ENCODE data around the gene GPA33.
A peak's percentile ranks its signal among the peaks of the same experiment; 100 is the strongest.

The GPA33 gene

DNA sequence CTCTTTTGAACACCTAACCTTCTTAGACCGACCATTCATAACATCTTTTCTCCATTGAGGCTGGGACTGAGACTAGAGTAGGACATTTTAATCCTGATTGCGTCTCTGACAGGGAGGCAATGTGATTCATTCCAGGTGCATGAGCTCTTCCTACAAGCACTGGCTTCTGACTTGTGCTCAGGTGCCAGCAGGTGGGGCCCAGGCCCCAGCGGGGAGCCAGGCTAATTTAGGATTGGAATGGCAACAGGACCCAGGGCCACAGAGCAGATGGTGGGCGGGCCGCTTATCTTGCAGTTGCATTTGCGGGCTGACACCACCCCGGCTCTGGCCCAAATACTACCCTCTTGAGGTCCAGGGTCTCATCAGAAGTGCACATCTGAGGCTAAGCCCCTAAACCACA, 4.1 kb downstream of the GPA33 start:
- no peak for DNase-seq (ENCODE audit: low read depth)

DNA sequence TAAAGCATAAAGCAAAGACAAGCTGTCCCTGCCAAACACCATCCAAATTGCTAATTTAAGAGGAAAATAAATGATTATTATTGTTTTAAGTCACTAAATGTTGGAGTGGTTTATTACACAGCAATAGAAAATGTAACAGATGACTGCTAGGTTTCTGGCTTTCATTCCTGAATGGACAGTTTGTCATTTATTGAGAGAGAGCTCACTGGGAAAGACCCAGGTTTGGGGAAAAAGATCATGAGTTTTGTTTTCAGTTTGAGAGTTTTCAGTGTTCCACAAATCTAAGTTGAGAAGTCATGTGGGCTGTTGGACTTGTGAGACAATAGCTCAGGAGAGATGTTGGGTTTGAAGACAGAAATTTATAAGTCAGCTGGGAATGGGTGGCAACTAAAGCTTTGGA, 5.4 kb downstream of the GPA33 start:
- DNase-seq (ENCODE audit: low read depth): no peak

DNA sequence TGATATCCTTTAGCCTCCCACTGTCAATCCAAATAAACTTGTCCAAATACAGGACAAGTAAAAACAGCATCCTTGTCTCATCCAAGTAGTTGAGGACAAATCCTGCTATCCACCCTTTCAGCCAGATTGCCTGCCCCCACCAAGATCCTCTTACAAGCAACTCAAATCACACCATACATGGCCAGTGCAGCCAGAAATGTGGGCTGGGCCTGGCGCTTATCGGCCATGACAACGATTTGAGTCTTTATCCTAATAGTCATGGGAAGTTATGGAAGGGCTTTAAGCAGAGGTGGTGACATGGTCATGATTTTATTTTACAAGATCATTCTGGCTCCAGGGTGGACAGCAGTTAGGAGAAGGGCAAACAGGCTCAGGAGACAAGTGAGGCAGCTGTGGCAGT, 6.3 kb downstream of the GPA33 start:
- no peak for DNase-seq (ENCODE audit: low read depth)

DNA sequence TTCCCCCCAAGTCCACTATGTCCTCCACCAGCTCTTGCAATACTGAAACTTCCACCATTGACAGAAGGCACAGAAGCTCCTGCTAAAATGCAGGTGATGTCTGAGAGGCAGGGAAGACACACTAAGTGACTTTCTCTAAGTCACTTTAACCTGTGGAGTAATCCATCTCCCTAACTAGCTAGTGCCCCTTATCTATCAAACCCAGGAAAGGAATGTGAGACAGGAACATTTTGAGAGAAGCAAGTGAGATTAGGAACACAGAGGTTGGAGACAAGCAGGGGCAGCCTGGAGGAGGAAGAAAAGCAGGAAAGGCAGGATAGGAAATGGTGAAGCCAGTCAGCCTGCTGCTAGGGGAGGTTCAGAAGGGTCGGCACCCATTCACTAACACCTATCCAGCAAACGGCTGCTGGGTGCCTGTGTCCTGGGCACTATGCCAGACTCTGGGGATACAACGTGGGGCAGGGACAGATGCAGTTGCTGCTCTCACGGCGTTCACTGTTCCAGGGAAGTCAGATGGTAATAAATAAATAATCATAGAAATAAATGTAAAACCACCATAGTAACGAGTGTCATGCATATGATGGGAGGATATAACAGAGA, 7.0 kb downstream of the GPA33 start:
- DNase-seq (ENCODE audit: low read depth): no peak

DNA sequence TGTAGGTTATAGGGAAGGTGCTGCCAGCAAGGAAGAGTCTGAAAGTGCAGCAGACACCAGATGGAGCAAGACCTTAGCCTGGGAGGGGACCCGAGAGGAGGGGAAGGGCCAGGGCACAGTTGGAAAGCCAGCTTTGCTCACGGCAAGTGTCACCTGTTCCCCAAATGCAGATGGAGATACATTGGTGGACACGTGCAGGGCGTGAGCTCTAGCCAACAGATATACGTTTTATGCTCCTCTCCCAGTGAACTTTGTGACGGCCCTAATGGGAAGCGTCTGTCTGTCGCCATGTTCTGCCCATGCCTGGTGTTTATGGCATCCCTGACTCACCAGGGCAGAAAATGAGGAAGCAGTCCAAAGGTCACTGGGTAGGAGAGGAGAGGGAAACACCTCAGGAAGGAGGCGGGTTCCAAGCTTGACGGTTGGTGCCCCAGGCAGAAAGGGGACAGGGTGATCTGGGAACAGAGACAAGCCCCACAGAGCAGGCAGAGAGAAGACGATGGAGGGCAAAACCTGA, 7.6 kb downstream of the GPA33 start:
- no peak for DNase-seq (ENCODE audit: low read depth)

DNA sequence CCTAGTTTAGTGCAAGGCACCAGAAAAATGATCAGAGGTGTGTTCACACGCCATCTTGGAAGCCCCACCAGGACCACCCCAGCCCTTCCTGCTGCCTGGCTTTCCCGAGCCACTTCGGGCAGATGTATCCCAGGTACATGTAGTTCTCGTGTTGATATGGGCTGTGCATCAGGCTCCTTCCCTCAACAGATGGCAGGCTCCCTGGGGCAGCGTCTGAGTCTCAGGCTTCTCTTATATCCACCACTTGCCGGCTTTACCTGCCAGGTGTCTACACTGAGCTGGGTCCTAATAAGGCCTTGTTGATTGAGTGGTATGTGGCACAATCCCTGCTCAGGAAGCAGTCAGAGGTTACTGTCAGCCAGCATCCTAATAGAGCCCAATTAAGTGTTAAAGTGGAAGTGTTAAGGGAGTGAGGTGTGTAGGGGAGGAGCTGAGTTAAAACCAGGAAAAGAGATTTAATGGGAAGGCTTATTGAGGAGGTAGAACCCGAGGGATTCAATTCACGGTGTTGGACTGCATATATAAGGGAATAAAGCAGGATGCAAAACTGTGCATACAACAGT, 8.5 kb downstream of the GPA33 start:
- DNase-seq (ENCODE audit: low read depth): no peak

DNA sequence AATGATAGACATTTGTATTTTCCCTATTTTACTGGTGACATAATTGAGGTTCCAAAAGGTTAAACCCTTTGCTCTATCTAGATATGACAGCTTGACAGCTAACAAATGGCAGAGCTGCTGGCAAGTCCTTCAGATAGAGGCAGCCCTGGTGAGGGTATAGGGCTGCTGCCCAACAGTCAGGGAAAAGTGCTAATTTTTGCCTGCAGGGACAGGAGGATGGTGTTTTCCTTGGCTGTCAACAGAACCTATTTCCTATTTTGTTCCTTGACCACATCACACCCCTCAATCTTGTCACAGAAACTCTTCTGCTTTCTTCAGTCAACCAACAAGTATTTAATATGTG, 12.3 kb downstream of the GPA33 start:
- no peak for DNase-seq (ENCODE audit: low read depth)

DNA sequence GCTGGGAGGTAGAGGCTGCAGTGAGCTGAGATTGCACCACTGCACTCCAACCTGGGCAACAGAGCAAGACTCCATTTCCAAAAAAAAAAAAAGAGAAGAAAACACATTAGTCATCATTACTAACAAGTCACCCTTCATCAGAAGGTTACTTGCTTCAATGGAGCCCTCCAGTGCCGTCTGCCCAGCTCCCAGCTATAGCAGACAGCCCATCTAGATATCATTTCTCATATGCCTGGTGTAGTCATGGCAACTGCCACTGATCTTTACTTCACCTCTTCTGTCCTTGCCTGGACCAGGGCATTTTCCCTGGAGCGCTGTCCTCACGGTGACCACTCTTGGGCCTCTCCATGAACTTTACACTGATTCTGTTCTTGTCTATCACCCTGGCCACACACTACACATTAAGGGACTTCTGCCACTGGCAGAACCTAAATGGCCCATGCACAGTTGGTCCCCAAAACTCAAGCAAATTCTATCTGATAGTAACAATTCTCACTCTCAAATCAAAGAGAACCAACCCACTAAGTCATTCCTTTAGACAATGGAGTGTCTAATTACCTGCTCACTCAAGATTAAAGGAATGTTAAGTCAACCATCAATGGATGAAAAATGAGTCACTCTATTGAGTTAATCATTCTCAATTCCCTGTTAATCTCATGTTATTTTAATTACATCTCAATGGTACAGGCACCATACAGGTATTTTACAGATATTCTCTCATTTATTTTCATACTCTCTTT, 12.9 kb downstream of the GPA33 start:
- DNase-seq (ENCODE audit: low read depth): no peak

DNA sequence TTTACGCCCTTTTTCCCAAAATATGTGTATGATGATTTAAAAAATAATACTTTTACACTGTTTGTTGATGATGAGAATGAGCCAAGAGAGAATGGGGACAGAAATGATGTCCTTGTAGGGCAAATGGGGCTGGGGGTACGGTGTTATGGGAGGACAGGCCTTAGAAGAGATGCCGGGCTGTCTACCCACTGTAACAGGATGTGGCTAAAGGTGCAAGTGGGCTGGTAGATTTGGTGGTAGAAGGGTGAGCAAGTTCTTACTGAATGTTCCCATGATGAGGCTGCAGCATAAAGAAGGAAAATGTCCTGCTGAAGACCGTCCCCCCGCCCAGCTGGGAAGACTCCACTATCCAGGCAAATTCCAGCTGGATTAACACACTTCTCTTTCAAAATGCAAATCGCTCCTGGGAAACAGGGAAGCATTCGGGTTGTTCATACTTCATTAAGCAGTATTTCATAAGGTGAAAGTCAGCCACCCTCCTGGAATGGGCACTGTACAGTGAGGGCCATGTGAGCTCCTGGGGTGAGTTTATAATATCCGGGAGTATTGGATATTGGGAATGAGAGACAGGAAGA, 14.0 kb downstream of the GPA33 start:
- DNase-seq (ENCODE audit: low read depth): no peak

DNA sequence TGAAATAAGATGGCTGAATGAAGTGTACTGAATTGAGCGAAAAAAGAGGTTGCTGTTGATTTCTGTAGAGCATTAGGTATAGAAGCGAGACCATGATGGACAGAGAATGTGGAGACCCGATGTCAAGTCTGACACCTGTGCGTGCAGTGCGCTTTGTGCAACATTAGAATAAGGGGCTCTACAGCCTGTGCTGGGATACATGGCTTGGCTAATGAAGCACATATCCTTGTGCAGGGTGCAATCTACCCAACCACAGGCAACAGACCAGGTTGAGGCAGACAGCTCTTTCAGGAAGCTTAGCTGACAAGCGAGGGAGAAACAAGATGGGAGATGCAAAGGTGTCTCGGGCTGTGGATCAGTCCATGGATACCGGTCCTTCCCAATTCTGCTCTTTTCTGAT, 18.9 kb downstream of the GPA33 start:
- no peak for DNase-seq (ENCODE audit: low read depth)

DNA sequence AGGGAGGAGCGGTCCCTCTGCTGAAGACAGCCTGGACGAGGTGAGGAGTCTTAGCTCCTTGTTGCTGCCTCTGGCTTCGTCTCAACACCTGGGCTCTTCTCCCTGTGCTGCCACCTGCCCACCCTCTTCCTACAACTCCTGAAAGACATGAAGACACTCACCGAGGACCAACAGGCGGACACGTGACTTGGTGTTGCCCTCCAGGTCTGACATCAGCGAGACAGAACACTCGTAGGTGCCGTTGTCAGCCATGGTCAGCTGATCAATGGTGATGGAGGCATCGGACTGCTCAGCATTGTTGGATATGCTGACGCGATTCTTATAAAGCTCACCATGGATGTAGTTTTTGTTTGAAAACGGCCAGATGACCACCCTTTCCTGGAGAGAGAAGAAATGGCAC, 21.4 kb downstream of the GPA33 start:
- no peak for DNase-seq (ENCODE audit: low read depth)

DNA sequence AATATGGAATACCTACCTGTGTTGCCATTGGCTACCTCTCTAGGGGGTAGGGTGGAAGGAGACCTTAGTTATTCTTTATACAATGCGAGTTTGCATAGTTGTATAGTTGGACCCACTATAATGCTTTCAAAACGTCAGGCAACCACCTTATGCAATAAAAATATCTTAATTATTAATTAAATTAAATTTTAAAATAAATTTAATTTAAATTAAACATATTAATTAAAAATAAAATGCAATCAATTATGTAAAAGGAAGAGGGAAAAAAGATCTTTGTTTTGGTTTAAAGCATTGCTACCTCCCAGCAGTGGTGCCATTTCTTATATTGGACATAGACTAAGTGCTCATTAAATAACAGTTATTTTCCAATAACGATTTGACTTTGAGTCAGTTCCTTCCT, 22.3 kb downstream of the GPA33 start:
- no peak for DNase-seq (ENCODE audit: low read depth)

DNA sequence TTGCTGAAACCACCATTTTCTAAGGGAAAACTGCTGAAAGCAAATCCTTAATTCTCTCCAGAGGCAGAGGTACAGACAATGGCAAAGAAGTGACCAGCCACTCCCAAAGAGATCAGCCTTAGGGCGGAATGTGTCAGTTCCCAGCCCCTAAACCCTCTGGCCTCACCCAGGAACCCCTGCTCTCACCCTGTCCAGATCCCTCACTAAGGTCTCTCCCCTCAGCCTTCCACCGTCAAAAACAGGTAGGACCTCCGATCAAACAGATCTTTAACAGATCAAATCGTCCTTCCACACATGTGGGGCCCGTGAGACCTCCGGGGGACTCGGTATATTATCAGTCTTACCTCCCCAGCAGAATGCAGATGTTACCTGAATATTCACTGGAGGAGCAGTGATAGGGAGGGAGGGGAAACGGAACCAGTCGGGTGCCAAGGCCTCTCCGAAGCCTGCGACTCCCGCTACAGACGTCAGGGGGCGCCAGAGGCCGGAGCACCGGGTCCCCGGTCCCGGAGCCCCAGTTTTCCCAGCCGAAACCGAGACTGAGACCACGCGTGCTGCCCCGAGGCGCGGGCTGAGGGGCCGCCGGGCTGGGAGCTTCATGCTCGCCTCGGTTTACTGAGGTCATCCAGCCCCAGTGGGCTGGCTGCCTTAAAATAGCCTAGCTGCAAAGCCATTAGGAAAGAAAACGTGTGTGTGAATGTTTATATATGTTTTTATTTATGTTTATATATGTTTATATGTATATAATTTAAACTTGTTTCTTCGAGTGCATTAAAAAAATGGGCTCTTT, 23.6 kb downstream of the GPA33 start:
- peak; percentile 28 for DNase-seq (ENCODE audit: low read depth)

DNA sequence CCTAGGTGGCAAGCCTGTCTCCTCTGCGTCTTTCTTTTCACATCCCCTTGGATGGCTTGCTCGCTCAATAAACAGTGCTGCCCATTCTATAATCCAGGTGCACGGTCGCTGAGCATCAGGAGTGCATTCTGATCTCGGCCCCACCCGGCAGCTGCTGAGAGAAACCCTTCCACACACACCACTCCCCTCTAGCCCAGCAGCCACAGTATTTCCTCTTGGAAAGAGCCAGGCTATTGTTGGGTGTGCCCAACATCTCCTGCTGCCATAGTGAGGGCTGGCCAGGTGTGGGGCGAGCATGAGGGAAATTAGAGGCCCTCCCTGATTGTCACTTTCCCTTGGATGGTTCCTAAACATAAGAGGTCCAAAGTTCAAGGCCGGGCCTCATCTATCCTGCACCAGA, 24.7 kb downstream of the GPA33 start:
- DNase-seq (ENCODE audit: low read depth): no peak

DNA sequence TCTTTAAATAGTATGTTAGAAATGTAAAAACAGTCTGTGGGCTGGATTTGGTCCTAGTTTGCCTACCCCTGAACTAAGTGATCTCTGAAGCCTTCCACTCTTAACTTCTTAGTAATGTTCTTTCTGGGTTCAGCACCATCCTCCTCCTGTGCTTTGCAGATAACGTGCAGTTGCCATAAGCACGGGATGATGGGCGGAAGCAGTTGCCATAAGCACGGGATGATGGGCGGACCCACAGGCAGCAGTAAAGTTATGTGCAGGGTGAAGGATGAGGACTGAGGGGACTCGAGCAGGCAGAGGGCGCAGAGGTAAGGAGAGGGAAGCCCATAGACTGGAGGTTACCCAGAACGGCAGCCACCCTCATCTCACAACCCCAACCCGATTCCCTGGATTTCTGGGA, 25.6 kb downstream of the GPA33 start:
- DNase-seq (ENCODE audit: low read depth): no peak

DNA sequence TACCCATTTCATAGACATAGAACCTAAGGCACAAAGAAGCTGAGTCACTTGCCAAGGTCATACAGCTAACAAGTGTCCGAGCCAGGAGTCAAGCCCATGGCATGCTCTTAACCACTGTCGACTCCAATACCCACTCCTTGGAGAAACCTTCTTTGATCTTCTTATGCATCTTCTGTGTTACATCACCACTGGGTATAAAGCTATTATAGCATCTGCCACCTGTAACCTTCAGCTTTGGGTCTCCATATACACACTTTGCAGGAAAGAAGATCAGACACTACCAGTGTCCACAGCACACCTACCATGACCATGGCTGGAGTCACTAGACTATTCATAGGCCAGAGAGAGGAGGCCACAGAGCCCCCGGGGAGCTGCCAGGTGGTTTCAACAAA, 29.1 kb downstream of the GPA33 start:
- DNase-seq (ENCODE audit: low read depth): no peak

DNA sequence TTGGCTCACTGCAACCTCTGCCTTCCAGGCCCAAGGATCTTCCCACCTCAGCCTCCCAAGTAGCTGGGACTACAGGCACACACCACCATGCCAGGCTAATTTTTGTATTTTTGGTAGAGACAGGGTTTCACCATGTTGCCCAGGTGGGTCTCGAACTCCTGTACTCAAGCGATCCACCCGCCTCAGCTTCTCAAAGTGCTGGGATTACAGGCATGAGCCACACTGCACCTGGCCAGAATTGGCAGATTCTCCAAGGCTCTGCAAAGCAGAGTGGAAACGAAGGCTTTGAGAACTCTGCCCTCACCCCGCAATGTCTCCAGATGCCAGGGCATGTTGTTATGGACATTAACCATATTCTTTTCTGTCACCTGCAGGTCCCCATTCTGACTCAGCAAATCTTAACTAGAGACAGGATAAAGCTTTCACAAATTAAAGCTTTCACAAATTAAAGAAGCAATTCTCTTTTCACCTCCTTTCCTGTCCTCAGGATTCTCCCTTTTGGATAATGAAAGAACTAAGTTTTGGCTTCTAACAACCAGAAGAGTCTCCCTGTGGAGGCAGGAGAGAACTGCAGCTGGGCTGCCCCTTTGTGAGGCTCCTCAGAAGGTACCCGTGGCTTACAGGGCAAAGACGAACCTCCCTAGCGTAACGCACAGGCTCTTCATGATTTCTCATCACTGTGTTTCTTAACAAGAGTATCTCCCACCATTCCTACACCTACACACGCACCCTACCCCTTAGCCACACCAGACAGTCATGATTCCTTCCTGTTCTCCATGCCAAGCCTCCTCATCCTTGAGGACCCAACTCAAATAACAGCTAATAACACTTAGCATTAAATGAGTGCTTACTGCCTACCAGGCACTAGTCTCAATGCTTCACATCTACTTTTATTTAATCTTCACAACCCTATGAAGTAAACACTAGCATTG, 29.8 kb downstream of the GPA33 start:
- DNase-seq (ENCODE audit: low read depth): no peak

DNA sequence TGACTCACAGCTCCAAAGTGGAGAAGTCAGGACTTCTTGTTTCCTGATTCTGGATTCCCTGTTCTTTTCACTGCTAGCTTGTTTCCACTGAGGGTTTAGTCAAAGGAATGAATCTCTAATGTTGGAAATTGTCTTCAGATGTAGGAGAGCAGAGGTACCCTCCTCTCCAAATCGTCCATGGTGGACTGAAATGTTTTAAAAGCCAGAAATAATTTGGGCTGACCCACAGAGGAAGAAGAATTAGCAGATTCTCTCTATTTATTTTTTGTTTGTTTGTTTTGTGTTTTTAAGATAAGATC, 30.4 kb downstream of the GPA33 start:
- DNase-seq (ENCODE audit: low read depth): no peak

DNA sequence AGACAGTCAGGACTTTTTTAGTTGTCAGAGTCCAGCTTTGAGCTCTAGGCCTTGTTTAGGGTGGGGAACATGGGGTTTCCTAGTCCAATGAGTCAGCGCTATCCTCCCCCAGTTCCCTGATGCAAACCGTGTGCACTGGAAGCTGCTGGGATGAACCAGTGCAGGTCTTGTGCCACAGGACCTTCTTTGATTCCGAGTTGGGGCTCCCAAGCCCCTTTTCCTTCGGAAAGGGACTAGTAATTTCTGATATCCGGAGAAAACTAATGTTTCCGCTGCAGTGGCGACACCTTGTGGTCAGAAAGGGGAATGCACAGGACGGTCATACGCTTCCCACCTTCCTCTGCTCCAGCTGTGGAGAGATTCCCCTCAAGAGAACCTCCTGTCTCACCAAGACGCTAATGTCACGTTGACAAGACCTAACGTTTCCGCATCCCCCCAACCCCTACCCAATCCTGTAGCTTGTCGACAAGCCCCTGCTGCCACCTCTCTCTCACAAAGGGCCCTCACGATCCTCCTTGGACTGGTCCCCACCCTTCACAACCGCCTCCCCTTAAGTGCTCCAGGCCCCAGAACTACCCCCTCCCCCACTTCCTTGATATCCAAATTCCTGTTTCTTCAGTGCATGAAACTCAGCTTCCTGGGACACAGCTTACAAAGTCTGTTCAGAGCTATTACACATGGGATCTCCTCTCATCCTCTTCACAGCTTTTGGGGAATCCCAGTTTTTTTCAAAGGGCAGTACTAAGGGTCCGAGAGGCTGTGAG, 30.9 kb downstream of the GPA33 start:
- DNase-seq (ENCODE audit: low read depth): peak; percentile 31

DNA sequence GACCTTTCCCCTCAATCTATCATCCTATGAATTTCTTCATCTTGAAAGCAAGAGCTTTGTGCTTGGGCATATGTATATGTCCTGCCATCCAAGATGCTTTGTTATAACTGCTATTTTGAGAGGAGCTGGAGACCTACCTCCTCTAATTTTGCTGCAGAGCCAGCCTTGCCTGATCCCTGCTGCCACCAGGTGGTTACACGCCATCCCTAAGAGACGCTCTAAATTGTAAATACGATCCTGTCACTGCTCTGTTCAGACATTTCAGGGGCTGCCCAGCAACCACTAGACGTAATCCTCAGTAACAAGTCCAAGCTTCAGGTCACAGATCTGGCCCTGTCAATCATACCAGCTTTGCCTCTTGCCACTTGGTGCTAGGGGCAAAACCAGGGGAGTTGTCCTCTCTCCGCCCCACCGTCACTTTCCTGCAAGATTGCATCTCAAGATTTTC, 32.9 kb downstream of the GPA33 start:
- DNase-seq (ENCODE audit: low read depth): peak; percentile 27
